ENCODE data around the gene HOXA5.

- no peak for TF ChIP-seq EZH2 (IDR thresholded peaks at IDR 0.05; ENCODE audit: borderline replicate concordance, low read depth, low read length, severe bottlenecking)
- TF ChIP-seq MAX (IDR thresholded peaks at IDR 0.05; ENCODE audit: insufficient read depth, insufficient read length) = no peak
- TF ChIP-seq POLR2A (IDR thresholded peaks at IDR 0.05; ENCODE audit: low read depth, low read length) = no peak
Measured at GRCh38 chr7:27186668-27187474, 43.4 kb upstream of the HOXA5 start.
